Activated CD4-positive, alpha-beta T cell treated with anti-CD3 and anti-CD28 coated beads for 4 hours (primary cell): ENCODE data around the gene PRR33.
"Not testable (repeated sequence)": the region's sequence is repeated elsewhere in the genome, so short reads cannot be mapped to it uniquely, and the experiment has no call there.

Experiments
- DNase-seq, 2 donors: peaks; one replicate each; pipeline ENCODE4 v3.0.0-alpha.2; 2020

Gene PRR33

DNA sequence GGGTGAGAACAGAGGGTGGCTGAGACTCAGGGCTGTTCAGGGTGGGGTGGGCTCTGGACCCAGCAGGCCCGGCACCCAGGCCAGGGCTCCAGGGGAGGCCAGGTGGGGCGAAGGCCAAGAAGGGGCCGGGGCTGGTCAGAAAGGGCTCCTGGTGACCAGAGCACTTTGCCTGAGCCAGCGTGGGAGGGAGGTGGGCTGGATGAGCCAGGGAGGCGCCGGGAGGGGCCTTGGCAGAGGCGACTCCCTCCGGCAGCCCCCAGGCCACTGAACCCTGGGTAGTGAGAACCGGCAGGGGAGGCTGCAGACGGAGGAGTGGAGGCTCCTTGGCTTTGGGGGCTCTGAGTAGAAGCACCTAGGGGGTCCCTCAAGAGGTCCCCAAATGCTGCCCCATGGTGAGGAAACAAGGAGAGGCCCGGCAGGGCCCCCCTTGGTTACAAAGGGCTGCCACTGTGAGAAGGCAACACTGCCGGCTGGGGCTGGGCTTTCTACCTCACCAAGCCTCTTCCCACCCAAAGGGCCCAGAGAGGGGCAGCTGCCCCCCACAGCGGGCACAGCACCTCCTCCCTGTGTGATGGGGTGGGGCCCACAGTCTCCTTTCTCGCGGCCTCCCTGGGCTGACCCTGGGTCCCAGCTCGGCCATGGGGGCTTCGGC is 17.1 kb downstream of the PRR33 start:
- DNase-seq, result not testable (repeated sequence)

GRCh38 chr11:1873813-1874150 is 17.9 kb downstream of the PRR33 start:
- DNase-seq, result not testable (repeated sequence)

GRCh38 chr11:1873048-1873812 is 18.5 kb downstream of the PRR33 start:
- DNase-seq, result no peak

- DNase-seq, result no peak
Measured at GRCh38 chr11:1872267-1872985, 19.3 kb downstream of the PRR33 start.

DNA sequence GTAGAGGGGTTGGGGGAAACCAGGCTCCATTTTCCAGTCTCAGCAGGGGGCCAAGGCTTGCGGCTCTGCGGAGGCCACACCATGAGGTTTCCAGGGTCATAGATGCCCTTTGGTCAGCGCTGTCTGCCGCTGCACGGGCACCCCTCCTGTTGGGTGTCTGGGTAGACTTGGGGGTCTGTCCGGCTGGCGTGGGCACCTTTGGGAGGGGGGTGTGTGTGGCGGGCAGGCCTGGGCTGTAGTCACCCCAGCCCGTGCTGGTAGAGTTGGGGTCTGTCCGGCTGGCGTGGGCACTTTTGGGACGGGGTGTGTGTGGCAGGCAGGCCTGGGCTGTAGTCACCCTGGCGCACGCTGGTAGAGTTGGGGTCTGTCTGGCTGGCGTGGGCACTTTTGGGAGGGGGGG is 20.2 kb downstream of the PRR33 start:
- DNase-seq, result no peak

- no peak for DNase-seq
Measured at GRCh38 chr11:1870721-1871466, 20.8 kb downstream of the PRR33 start.

DNA sequence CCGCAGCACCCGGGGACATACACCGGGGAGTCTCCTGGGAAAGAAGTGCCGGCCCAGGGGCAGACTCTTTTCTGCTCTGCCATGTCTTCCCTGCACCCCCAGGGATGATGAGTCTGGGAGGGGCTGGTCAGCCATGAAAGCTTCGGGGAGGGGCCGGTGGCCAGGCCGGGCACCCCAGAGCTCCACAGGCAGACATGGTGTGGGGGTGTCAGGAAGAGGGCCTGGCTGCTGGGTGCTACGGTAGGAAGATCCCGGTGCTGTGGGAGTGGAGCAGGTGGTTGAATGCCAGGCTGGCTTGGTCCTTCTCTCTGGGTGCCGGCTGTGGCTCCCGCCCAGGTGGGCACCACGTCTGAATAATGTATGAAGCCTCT is 21.4 kb downstream of the PRR33 start:
- no peak for DNase-seq

DNA sequence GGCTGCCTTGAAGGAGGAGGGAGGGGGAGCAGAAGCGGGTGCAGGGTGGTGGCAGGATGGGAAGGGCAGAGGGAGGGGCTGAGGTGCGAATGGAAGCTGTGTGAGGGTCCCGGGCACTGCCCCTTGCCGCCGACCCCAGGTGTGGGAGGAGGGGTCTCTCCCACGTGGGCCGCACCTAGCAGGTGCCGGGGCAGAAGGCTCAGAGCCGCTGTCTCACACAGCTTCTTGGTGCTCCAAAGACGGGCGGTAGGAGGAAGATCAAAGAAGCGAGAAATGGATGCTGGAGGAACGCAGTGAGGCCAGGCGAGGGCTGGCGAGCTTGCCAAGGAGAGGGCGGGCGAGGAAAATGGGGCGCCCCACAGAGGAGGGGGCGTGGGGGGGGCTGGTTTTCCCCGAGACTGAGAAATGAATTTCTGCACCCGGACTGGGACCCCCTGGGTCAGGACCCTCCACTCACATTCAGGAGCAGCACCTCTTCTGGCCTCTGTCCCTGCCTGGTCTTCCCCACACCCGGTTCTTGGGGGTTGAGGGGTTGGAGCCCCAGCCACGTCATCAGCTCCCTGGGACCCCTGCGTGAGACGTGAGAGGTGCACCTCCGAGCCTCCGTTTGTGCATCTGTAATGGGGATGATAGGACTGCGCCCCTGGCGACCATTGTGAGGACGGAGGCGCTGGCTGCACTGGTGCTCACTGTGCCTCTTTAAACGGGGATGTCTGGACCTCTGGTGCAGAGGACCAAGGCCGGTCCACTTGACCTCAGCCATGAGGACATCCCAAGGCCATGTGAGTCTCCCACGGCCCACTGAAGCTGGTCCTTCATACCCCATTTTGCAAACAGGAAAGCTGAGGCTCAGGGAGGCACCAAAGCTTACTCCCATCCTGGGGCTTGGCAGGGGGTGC is 22.0 kb downstream of the PRR33 start:
- no peak for DNase-seq

- DNase-seq, result no peak
Measured at GRCh38 chr11:1868636-1869291, 22.9 kb downstream of the PRR33 start.

- no peak for DNase-seq
Measured at GRCh38 chr11:1868056-1868635, 23.5 kb downstream of the PRR33 start.

GRCh38 chr11:1867381-1867780 is 24.3 kb downstream of the PRR33 start:
- DNase-seq, result no peak

GRCh38 chr11:1866776-1867175 is 24.9 kb downstream of the PRR33 start:
- DNase-seq, result no peak

- no peak for DNase-seq
Measured at GRCh38 chr11:1866226-1866625, 25.5 kb downstream of the PRR33 start.

DNA sequence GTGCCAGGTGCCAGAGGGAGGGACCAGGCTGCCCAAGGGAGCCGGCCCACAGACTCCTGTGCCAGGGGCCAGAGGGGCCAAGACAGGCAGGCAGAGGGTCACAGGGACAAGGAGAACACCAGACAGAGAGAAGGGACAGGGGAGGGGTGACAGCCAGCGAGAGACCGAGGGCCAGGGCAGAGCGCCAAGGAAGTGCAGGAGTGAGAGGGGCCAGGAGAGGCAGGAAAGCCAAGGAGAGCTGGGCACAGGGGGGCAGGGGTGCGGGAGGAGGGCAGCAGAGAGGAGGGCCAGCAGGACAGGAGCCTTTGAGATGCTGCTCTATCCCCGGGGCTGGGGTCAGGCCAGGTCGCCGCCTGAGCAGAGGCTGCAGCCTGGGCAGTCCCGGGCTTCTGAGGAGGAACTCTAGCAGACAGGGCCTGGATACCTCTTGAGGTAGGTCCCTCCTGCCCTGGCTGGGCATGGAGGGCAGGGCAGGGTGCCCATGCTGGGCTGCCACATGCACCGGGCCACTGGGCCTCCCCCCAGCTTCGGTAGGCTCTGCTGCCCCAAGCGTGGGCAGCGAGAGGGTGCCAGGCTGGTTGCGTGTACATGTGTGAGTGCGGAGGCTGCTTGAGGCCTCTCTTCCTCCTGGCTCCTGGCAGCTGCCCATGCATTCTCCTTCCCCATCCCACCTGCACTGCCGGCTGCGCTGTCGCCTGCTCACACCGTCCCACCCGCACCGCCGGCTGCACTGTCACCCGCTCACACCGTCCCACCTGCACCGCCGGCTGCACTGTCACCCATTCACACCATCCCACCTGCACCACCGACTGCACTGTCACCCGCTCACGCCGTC is 26.6 kb downstream of the PRR33 start:
- no peak for DNase-seq

DNA sequence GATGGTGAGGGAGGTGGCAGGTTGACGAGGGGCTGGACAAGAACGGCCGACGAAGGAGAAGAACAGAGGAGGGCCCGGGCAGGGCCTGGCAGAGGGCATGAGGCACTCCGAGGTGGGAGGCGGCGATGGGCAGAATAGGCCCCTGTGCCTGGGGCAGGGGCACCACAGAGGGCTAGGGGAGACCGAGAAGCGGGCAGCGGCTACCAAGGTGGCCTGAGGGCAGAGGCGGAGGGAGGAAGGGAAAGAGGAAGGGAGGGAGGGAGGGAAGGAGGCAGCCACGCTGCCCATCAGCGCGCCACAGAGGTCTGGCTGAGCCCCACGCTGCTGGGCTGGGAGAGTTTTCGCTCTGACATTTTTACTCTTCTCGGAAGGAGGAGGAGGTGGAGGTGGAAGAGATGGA is 27.5 kb downstream of the PRR33 start:
- DNase-seq, result no peak

GRCh38 chr11:1863352-1864216 is 28.1 kb downstream of the PRR33 start:
- no peak for DNase-seq

GRCh38 chr11:1862588-1863351 is 28.9 kb downstream of the PRR33 start:
- no peak for DNase-seq
